Activated CD4-positive, alpha-beta T cell treated with anti-CD3 and anti-CD28 coated beads, Interleukin-2, amount 10 ng/mL, durations not matched to agents 7 days and 5 days (primary cell): Measurements from ENCODE around the gene TRERF1. TPM values are rescaled to one million over a fixed set of nuclear protein-coding genes. Genes with fewer than 3 reads are reported as not detected.

Experiments
- CTCF ChIA-PET: fragments of 350-600 bp; sonication (Branson Sonifier 250); formaldehyde crosslinking; loops from one replicate; lab custom pipeline; 2021; ENCODE audit warnings: antibody characterized with exemption; lab: Charles Lee
- POLR2A ChIA-PET: fragments of 350-600 bp; sonication (Branson Sonifier 250); formaldehyde crosslinking; loops from one replicate; lab custom pipeline; 2021; ENCODE audit warnings: antibody characterized with exemption; lab: Charles Lee
- DNase-seq: peaks from one replicate; pipeline ENCODE4 v3.0.0-alpha.2; 2020
- H3K27ac Mint-ChIP-seq: one replicate; pipeline ENCODE4 v1.8.0; 2021; ENCODE audit warnings: mild to moderate bottlenecking, moderate library complexity, mixed read lengths
- H3K27me3 Mint-ChIP-seq: one replicate; pipeline ENCODE4 v1.8.0; 2021; ENCODE audit warnings: mixed read lengths
- H3K36me3 Mint-ChIP-seq: one replicate; pipeline ENCODE4 v1.8.0; 2021; ENCODE audit warnings: low read depth, mixed read lengths
- H3K4me1 Mint-ChIP-seq: one replicate; pipeline ENCODE4 v1.8.0; 2021; ENCODE audit warnings: mixed read lengths
- H3K4me3 Mint-ChIP-seq: one replicate; pipeline ENCODE4 v1.8.0; 2021; ENCODE audit warnings: mild to moderate bottlenecking, moderate library complexity, mixed read lengths
- H3K9me3 Mint-ChIP-seq: one replicate; pipeline ENCODE4 v1.8.0; 2021; ENCODE audit warnings: mixed read lengths
- total RNA-seq, 2 experiments: library from RNA; stranded (reverse); gene quantifications; one replicate each; pipeline ENCODE4 v1.2.3, GENCODE V29; 2021

The TRERF1 gene
- total RNA-seq, 2 experiments from 2014 or later = 18.6 to 20.3 TPM

GRCh38 chr6:42315991-42316970, 135.4 kb downstream of the TRERF1 start:
- peak overlapping the region; percentile 21 for H3K27ac Mint-ChIP-seq
- H3K27me3 Mint-ChIP-seq = no peaks in the 10 kb centered on the region
- H3K4me1 Mint-ChIP-seq = peaks cover 40% of the 10 kb centered on the region
- H3K4me3 Mint-ChIP-seq = no peak overlapping the region
- DNase-seq = no peak
- POLR2A ChIA-PET = no interaction called here
- no peaks in the 10 kb centered on the region for H3K9me3 Mint-ChIP-seq
- peaks cover 12% of the 10 kb centered on the region for H3K36me3 Mint-ChIP-seq
- CTCF ChIA-PET = interaction anchor here (0.6 to 1.6 kb wide), 9 partner anchors 11 to 231 kb away, joined by 3 to 6 read pairs (median 5); no protein-coding TSS in a partner anchor

DNA sequence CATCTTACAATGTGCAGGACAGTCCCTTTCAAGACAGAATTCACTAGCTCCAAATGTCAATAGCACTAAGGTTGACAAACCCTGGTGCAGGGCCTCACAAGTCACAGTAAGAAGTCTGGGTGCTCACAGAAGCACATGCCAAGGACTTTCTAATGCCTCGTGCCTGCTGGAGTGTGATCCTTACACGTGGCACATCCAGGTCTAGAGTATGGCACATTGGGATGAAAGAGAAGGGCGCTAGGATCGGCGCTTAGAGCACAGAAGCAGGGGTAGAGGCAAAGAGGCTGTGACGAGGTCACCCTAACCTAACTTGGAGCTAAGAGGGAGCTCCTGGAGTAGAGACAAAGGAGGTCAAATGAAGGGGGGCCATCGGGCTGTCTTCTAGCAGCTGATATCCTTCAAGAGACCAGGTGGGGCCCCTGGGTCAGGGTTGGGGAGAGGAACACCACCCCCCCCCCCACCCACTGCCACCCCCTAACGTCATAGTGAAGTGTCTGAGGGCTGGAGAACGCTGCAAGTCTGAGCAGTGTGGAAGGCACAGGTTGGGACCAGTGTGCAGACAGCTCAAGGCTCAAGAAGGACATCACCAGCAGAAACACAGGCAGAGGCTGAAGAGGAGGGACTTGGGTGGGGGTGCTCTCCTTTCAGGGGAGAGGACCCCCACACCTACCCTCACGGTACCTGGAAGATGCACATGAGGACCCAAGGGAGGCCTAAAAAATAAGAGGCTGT, 136.3 kb downstream of the TRERF1 start:
- no peak for DNase-seq
- POLR2A ChIA-PET = no interaction called here
- CTCF ChIA-PET = interaction anchor here (0.5 to 1.6 kb wide), 9 partner anchors 11 to 232 kb away, joined by 3 to 6 read pairs (median 4); no protein-coding TSS in a partner anchor
- Mint-ChIP-seq H3K27me3 (no peaks in the 10 kb centered on the region), H3K27ac (no peak overlapping the region), H3K9me3 (no peaks in the 10 kb centered on the region), H3K36me3 (peaks cover 5% of the 10 kb centered on the region), H3K4me3 (no peak overlapping the region), H3K4me1 (peaks cover 33% of the 10 kb centered on the region)

DNA sequence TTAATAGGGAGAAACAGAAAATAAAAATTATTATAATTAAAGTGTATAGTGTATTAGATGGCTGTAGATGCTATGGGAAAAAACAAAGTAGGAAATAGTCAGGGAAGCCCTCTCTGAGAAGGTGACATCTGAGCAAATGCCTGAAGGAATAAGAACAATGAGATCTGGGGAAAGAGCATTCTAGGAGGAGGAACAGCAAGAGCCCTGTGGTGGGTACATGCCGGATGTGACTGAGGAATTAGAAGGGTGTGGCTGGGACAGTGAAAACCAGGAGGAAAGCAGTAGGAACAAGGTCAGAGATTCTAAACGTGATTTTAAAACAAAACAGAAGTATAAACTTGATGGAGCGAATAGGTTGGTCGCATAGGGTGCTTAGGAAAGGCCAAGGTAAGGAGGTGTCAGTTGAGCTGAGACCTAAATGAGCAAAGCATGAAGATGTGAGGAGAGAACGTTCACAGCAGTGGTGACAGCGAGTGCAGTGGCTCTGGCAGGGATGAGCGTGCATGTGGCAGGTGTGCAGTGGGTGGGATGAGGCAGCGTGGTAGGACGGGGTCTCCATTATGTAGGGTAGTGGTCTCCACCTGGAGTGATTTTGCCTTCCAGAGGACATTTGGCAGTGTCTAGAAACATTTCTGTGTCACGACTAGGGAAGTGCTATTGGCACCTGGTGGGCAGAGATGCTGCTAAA, 137.0 kb downstream of the TRERF1 start:
- no peaks in the 10 kb centered on the region for H3K9me3 Mint-ChIP-seq
- ChIA-PET POLR2A (no interaction called here), CTCF (interaction anchor here (0.7 to 1.6 kb wide), 5 partner anchors 11 to 233 kb away, joined by 3 to 6 read pairs (median 3); no protein-coding TSS in a partner anchor)
- H3K36me3 Mint-ChIP-seq = peaks cover 7% of the 10 kb centered on the region
- H3K27me3 Mint-ChIP-seq = no peaks in the 10 kb centered on the region
- no peak for DNase-seq
- H3K4me3 Mint-ChIP-seq = no peak overlapping the region
- H3K4me1 Mint-ChIP-seq = peaks cover 30% of the 10 kb centered on the region
- no peak overlapping the region for H3K27ac Mint-ChIP-seq

- peaks cover 30% of the 10 kb centered on the region for H3K4me1 Mint-ChIP-seq
- no peak overlapping the region for H3K4me3 Mint-ChIP-seq
- ChIA-PET POLR2A (no interaction called here), CTCF (interaction anchor here (1.3 to 1.6 kb wide), 2 partner anchors 13 to 23 kb away, joined by 3 to 6 read pairs; no protein-coding TSS in a partner anchor)
- no peaks in the 10 kb centered on the region for H3K9me3 Mint-ChIP-seq
- DNase-seq = no peak
- H3K27ac Mint-ChIP-seq = no peak overlapping the region
- H3K36me3 Mint-ChIP-seq = peaks cover 7% of the 10 kb centered on the region
- H3K27me3 Mint-ChIP-seq = no peaks in the 10 kb centered on the region
These were observed 137.7 kb downstream of the TRERF1 start for GRCh38 chr6:42313941-42314570.

DNA sequence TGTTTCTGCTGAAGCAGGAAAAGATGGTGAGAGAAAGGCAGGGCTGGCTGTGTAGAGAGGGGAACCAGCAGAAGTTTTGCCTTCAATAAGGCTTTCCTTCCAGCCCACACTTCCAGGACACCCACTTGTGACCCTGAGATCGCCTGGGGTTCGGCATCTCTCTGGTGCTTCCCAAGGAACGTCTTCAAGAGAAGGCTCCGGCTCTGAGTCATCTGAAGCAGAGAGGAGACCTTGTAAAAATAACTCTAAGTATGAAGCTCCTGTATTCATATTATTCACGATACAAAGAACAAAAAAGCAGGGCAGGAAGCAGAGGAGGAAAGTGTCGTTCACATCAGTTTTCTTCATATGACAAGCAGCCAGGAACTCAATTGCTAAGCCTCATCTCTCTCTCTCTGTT, 138.7 kb downstream of the TRERF1 start:
- Mint-ChIP-seq H3K4me3 (no peak overlapping the region), H3K9me3 (no peaks in the 10 kb centered on the region), H3K4me1 (peaks cover 30% of the 10 kb centered on the region), H3K27me3 (no peaks in the 10 kb centered on the region), H3K27ac (peak overlapping the region; percentile 7), H3K36me3 (peaks cover 9% of the 10 kb centered on the region)
- CTCF ChIA-PET = interaction anchor here (1.3 kb wide), 1 partner anchor 24 kb away, joined by 3 read pairs; no protein-coding TSS in a partner anchor
- DNase-seq = no peak
- POLR2A ChIA-PET = no interaction called here

- POLR2A ChIA-PET = interaction anchor here (0.6 kb wide), 1 partner anchor 538 kb away, joined by 3 read pairs; no protein-coding TSS in a partner anchor
These were observed 144.6 kb downstream of the TRERF1 start for GRCh38 chr6:42307141-42307470.

GRCh38 chr6:42306439-42307140, 145.1 kb downstream of the TRERF1 start:
- Mint-ChIP-seq H3K27me3 (no peaks in the 10 kb centered on the region), H3K27ac (no peak overlapping the region), H3K36me3 (peaks cover 8% of the 10 kb centered on the region), H3K4me3 (no peak overlapping the region), H3K4me1 (no peaks in the 10 kb centered on the region), H3K9me3 (no peaks in the 10 kb centered on the region)
- CTCF ChIA-PET = interaction anchor here (0.6 to 3.9 kb wide), 3 partner anchors 41 to 241 kb away, joined by 3 to 11 read pairs (median 3); no protein-coding TSS in a partner anchor
- POLR2A ChIA-PET = interaction anchor here (0.6 kb wide), 1 partner anchor 538 kb away, joined by 3 read pairs; no protein-coding TSS in a partner anchor
- no peak for DNase-seq

More at GRCh38 chr6:42307141-42307470, 144.6 kb downstream of the TRERF1 start:
- CTCF ChIA-PET = interaction anchor here (0.6 to 1.0 kb wide), 3 partner anchors 42 to 241 kb away, joined by 3 read pairs; no protein-coding TSS in a partner anchor
- H3K27ac Mint-ChIP-seq = no peak overlapping the region
- H3K36me3 Mint-ChIP-seq = peaks cover 11% of the 10 kb centered on the region
- H3K4me3 Mint-ChIP-seq = no peak overlapping the region
- H3K9me3 Mint-ChIP-seq = no peaks in the 10 kb centered on the region
- DNase-seq = no peak
- no peaks in the 10 kb centered on the region for H3K4me1 Mint-ChIP-seq
- H3K27me3 Mint-ChIP-seq = no peaks in the 10 kb centered on the region

GRCh38 chr6:42304053-42304712, 147.5 kb downstream of the TRERF1 start:
- ChIA-PET POLR2A (no interaction called here), CTCF (interaction anchor here (0.6 to 3.9 kb wide), 6 partner anchors 8 to 570 kb away, joined by 3 to 11 read pairs (median 3); no protein-coding TSS in a partner anchor)
- Mint-ChIP-seq H3K9me3 (no peaks in the 10 kb centered on the region), H3K27ac (no peak overlapping the region), H3K4me1 (no peaks in the 10 kb centered on the region), H3K36me3 (peaks cover 19% of the 10 kb centered on the region), H3K4me3 (no peak overlapping the region), H3K27me3 (no peaks in the 10 kb centered on the region)
- no peak for DNase-seq

GRCh38 chr6:42302411-42302810, 149.3 kb downstream of the TRERF1 start:
- Mint-ChIP-seq H3K27ac (no peak overlapping the region), H3K9me3 (no peaks in the 10 kb centered on the region), H3K4me1 (no peaks in the 10 kb centered on the region), H3K27me3 (no peaks in the 10 kb centered on the region), H3K4me3 (no peak overlapping the region), H3K36me3 (peaks cover 20% of the 10 kb centered on the region)
- POLR2A ChIA-PET = no interaction called here
- DNase-seq = no peak
- CTCF ChIA-PET = interaction anchor here (1.2 to 1.3 kb wide), 2 partner anchors 13 kb away, joined by 3 read pairs; no protein-coding TSS in a partner anchor

GRCh38 chr6:42301986-42302385, 149.7 kb downstream of the TRERF1 start:
- H3K27ac Mint-ChIP-seq = no peak overlapping the region
- H3K27me3 Mint-ChIP-seq = no peaks in the 10 kb centered on the region
- H3K36me3 Mint-ChIP-seq = peaks cover 23% of the 10 kb centered on the region
- no peaks in the 10 kb centered on the region for H3K9me3 Mint-ChIP-seq
- H3K4me3 Mint-ChIP-seq = no peak overlapping the region
- H3K4me1 Mint-ChIP-seq = no peaks in the 10 kb centered on the region
- ChIA-PET CTCF (interaction anchor here (1.2 to 1.8 kb wide), 4 partner anchors 13 to 118 kb away, joined by 3 to 5 read pairs (median 3); no protein-coding TSS in a partner anchor), POLR2A (no interaction called here)
- no peak for DNase-seq

GRCh38 chr6:42300701-42301100, 151.0 kb downstream of the TRERF1 start:
- no peaks in the 10 kb centered on the region for H3K9me3 Mint-ChIP-seq
- no peak overlapping the region for H3K4me3 Mint-ChIP-seq
- CTCF ChIA-PET = interaction anchor here (0.8 to 1.8 kb wide), 4 partner anchors 90 to 247 kb away, joined by 3 to 5 read pairs (median 4); no protein-coding TSS in a partner anchor
- H3K4me1 Mint-ChIP-seq = peaks cover 9% of the 10 kb centered on the region
- H3K27me3 Mint-ChIP-seq = no peaks in the 10 kb centered on the region
- peaks cover 32% of the 10 kb centered on the region for H3K36me3 Mint-ChIP-seq
- no peak for DNase-seq
- POLR2A ChIA-PET = no interaction called here
- no peak overlapping the region for H3K27ac Mint-ChIP-seq
